Endothelial cell of umbilical vein (primary cell): ENCODE measurements around the gene KCNH2. TPM values are rescaled to one million over a fixed set of nuclear protein-coding genes. Genes with fewer than 3 reads are reported as not detected.

Experiments used
- BruUV-seq: library from RNA; stranded (reverse); fragments of 400-500 nt; replicated peaks from 2 replicates; lab custom pipeline; 2021; lab: Mats Ljungman, UMichigan
- CTCF ChIA-PET: fragments of 300-600, 350-600 bp; sonication (Branson Sonifier 250); formaldehyde crosslinking; loops from one replicate; lab custom pipeline; 2021; ENCODE audit warnings: antibody characterized with exemption, inconsistent platforms; lab: Charles Lee
- POLR2A ChIA-PET: fragments of 300-600, 350-600 bp; sonication (Branson Sonifier 250); formaldehyde crosslinking; loops from one replicate; lab custom pipeline; 2021; ENCODE audit warnings: antibody characterized with exemption, inconsistent platforms; lab: Charles Lee
- DNase-seq: peaks from one replicate; pipeline ENCODE4 v3.0.0-alpha.2; 2011; ENCODE audit warnings: low read depth, low spot score
- FAIRE-seq: peaks from 2 replicates; lab custom pipeline; 2011; peaks lifted over from hg19 to GRCh38; lab: Jason Lieb, UNC
- H2AFZ ChIP-seq: 2 replicates; pipeline ENCODE4 v1.6.0; 2012; ENCODE audit warnings: low read depth, low read length, control low read depth, inconsistent platforms
- H3K27ac ChIP-seq: 2 replicates; pipeline ENCODE4 v1.5.1; 2011; ENCODE audit warnings: low read depth, mild to moderate bottlenecking, control low read depth, low read length, moderate library complexity; ENCODE audit not compliant: insufficient read depth
- H3K27me3 ChIP-seq, 2 experiments: 2 replicates each; pipeline versions ENCODE4 v1.6.0 to v1.6.1; 2011; ENCODE audit warnings: low read length in 2 of 2, mixed read lengths in 1 of 2; ENCODE audit not compliant: control insufficient read depth in 2 of 2, insufficient read depth in 2 of 2
- H3K36me3 ChIP-seq, 2 experiments: 2 replicates in 1 of 2; 3 replicates in 1 of 2; pipeline ENCODE4 v1.5.1; 2011; ENCODE audit warnings: low read length in 2 of 2, mild to moderate bottlenecking in 1 of 2, moderate library complexity in 1 of 2; ENCODE audit not compliant: control insufficient read depth in 2 of 2, insufficient read depth in 2 of 2; ENCODE audit errors: extremely low read depth in 1 of 2
- H3K4me1 ChIP-seq: 3 replicates; pipeline ENCODE4 v1.5.1; 2011; ENCODE audit warnings: mild to moderate bottlenecking, low read length; ENCODE audit not compliant: control insufficient read depth, insufficient read depth; ENCODE audit errors: extremely low read depth
- H3K4me2 ChIP-seq: 2 replicates; pipeline ENCODE4 v1.6.1; 2011; ENCODE audit warnings: low read length, control low read depth, mixed read lengths; ENCODE audit not compliant: insufficient read depth
- H3K4me3 ChIP-seq, 3 experiments: fragments of 200-600 bp in 1 of 3; sonication (generic), shearing (Covaris generic) in 1 of 3; replicated peaks in 1 of 3; 2 replicates each; pipeline ENCODE4 v1.5.1; 2011 to 2016; ENCODE audit warnings: control low read depth in 3 of 3, low read length in 3 of 3, mild to moderate bottlenecking in 2 of 3, inconsistent platforms in 1 of 3, low read depth in 1 of 3, moderate library complexity in 1 of 3; ENCODE audit not compliant: insufficient read depth in 1 of 3
- H3K79me2 ChIP-seq: 2 replicates; pipeline ENCODE4 v1.6.0; 2012; ENCODE audit warnings: low read length, inconsistent platforms; ENCODE audit not compliant: control insufficient read depth, insufficient read depth
- H3K9ac ChIP-seq: replicated peaks from 2 replicates; pipeline ENCODE3; 2011; ENCODE audit warnings: low read length, control low read depth; ENCODE audit not compliant: insufficient read depth; ENCODE audit errors: extremely low read depth
- H3K9me1 ChIP-seq: replicated peaks from 3 replicates; pipeline ENCODE4 v1.6.0; 2011; ENCODE audit warnings: mild to moderate bottlenecking, low read length; ENCODE audit not compliant: control insufficient read depth, insufficient read depth; ENCODE audit errors: extremely low read depth
- H3K9me3 ChIP-seq: replicated peaks from 2 replicates; pipeline ENCODE4 v1.5.1; 2012; ENCODE audit warnings: low read length, inconsistent platforms; ENCODE audit not compliant: control insufficient read depth, insufficient read depth
- H4K20me1 ChIP-seq: replicated peaks from 2 replicates; pipeline ENCODE3; 2011; ENCODE audit warnings: mild to moderate bottlenecking, low read length; ENCODE audit not compliant: control insufficient read depth, insufficient read depth; ENCODE audit errors: extremely low read depth
- CTCF ChIP-seq, 2 donors: IDR thresholded peaks; 1 replicate in 1 of 2; 2 replicates in 1 of 2; pipeline ENCODE4 v1.5.1; 2011; ENCODE audit warnings: low read length in 2 of 2, mild to moderate bottlenecking in 2 of 2, moderate library complexity in 2 of 2, control low read depth in 1 of 2, inconsistent platforms in 1 of 2, low read depth in 1 of 2; ENCODE audit not compliant: insufficient read depth in 1 of 2; ENCODE audit errors: extremely low read depth in 1 of 2
- EZH2 ChIP-seq: IDR thresholded peaks from 2 replicates; pipeline ENCODE4 v1.6.1; 2012; ENCODE audit warnings: borderline replicate concordance, low read depth, mild to moderate bottlenecking, moderate library complexity, low read length, inconsistent platforms; ENCODE audit not compliant: severe bottlenecking
- FOS ChIP-seq: IDR thresholded peaks from 2 replicates; pipeline ENCODE4 v1.6.1; 2011; ENCODE audit warnings: mild to moderate bottlenecking, low read length, moderate library complexity, borderline replicate concordance; ENCODE audit not compliant: insufficient read depth
- GATA2 ChIP-seq: IDR thresholded peaks from 2 replicates; pipeline ENCODE4 v1.7.0; 2011; ENCODE audit warnings: low read depth, mild to moderate bottlenecking, moderate library complexity, mixed read lengths, low read length; ENCODE audit not compliant: insufficient read length, insufficient read depth
- JUN ChIP-seq: IDR thresholded peaks from 2 replicates; pipeline ENCODE4 v1.6.1; 2011; ENCODE audit warnings: borderline replicate concordance, low read depth; ENCODE audit not compliant: insufficient read length, insufficient read depth
- MYC ChIP-seq: IDR thresholded peaks from one replicate; pipeline ENCODE4 v1.6.1; 2011; ENCODE audit warnings: mild to moderate bottlenecking, low read depth, low read length
- POLR2A ChIP-seq: IDR thresholded peaks from 2 replicates; pipeline ENCODE4 v1.6.1; 2012; ENCODE audit warnings: low read depth, mild to moderate bottlenecking, control low read depth, low read length
- POLR2AphosphoS5 ChIP-seq: IDR thresholded peaks from 2 replicates; pipeline ENCODE4 v1.6.1; 2012; ENCODE audit warnings: low read depth, mild to moderate bottlenecking, control low read depth, low read length, moderate library complexity; ENCODE audit not compliant: insufficient read depth
- dilution Hi-C: fragments of 300-500 bp; cut with MboI; formaldehyde crosslinking; loops from one replicate; pipeline ENCODE4 v1.15.0; 2019; ENCODE audit warnings: low sequenced_read_pairs; ENCODE audit not compliant: extremely low pct_ligation_motif_present
- intact Hi-C: fragments of 100-400 bp; cut with micrococcal nuclease; formaldehyde crosslinking; loops from one replicate; pipeline ENCODE4 v1.10.0; 2022
- polyA plus RNA-seq, 4 experiments: library from polyadenylated mRNA; depleted of rRNA in 3 of 4; stranded (reverse) in 3 of 4; unstranded in 1 of 4; fragments of >200 nt; gene quantifications; 2 replicates each; pipeline versions ENCODE4 v1.2.1 to v1.2.3, GENCODE V29; 2011 to 2012; ENCODE audit warnings: missing spikeins in 1 of 4
- total RNA-seq: library from RNA; stranded (reverse); gene quantifications from 2 replicates; pipeline ENCODE4 v1.2.3, GENCODE V29; 2021
- TF ChIP-seq, protein P1 (sequence below): IDR thresholded peaks from 2 replicates; pipeline ENCODE4 v1.6.1; 2011; ENCODE audit not compliant: insufficient read depth, insufficient read length

Gene KCNH2
- total and polyA plus RNA-seq, 2 donors (not counting 3 experiments of a cell fraction or from before 2014, with no cell fraction given): 0.03 to 0.09 TPM

DNA sequence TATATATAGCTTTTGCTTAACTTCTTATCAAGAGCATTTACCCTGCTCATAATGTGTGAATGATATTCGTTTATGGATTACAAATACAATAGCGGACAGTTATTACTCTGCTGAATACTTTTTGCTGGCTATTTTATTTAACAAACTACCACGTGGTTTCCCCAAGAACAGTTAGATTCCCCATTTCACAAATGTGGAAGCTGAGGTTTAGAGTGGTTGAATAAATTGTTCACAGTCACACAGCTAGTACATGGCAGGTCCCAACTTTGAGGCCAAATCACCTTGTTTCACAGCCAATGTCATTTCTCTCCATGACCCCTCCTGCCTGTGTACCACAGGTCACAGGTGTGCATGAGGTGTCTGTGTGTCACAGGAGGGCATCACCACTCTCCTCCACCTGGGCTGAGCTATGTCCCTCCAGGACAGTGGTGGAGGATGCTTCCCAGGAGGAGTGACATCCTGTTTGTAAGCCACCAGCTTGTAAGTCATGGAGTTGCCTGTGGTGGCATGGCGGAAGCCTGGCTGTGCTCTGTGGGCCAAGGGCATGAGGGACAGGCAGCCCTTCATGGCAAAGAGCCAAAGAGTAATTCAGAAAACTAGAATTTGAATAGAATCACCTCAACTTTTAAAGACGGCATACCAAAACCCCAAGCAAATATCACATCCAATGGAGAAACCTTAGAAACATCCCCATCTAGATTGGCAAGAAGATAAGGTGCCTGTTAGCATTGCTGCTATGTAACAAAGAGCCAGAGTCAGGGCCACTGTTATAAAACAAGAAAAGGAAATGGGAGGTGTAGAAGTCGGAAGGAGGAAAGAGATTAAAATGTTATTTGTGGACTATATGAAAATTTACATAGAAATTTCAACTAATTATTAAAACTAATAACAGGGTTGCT, 73.9 kb downstream of the KCNH2 start:
- Histone ChIP-seq H3K9ac (no peak overlapping the region), H4K20me1 (no peaks in the 10 kb centered on the region), H3K4me1 (peaks cover 10% of the 10 kb centered on the region), H2AFZ (no peak overlapping the region), H3K9me1 (no peaks in the 10 kb centered on the region), H3K4me3 (no peak overlapping the region), H3K36me3 (no peaks in the 10 kb centered on the region), H3K9me3 (no peaks in the 10 kb centered on the region), H3K27ac (no peak overlapping the region), H3K79me2 (no peaks in the 10 kb centered on the region), H3K27me3 (peaks cover 0 to 6% of the 10 kb centered on the region in 2 experiments), H3K4me2 (peak overlapping the region; percentile 19)
- no TSS peak for BruUV-seq
- intact Hi-C loops (loop anchor here (5.0 kb wide), 1 partner anchor 38 kb away; no protein-coding TSS in a partner anchor), dilution Hi-C loops (no loop called here)
- FAIRE-seq: no peak
- TF ChIP-seq POLR2A: no peak
- TF ChIP-seq CTCF (IDR thresholded peaks at IDR 0.05; ENCODE audit: extremely low read depth in 1 of 2, insufficient read depth in 1 of 2, low read depth in 1 of 2, low read length in 2 of 2): no peak
- TF ChIP-seq EZH2: no peak
- no peak for TF ChIP-seq MYC
- no peak for TF ChIP-seq GATA2
- no peak for TF ChIP-seq FOS
- TF ChIP-seq POLR2AphosphoS5: no peak
- TF ChIP-seq, protein P1, sequence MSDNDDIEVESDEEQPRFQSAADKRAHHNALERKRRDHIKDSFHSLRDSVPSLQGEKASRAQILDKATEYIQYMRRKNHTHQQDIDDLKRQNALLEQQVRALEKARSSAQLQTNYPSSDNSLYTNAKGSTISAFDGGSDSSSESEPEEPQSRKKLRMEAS: no peak
- no peak for TF ChIP-seq JUN
- peak; percentile 21 for DNase-seq
- ChIA-PET CTCF (interaction anchor here (1.0 to 1.4 kb wide), 4 partner anchors 25 to 104 kb away, joined by 3 to 4 read pairs (median 3); no protein-coding TSS in a partner anchor), POLR2A (no interaction called here)
